GM19438 (cell line): Measurements from ENCODE around the gene DOCK2.

ENCODE experiments used
- ATAC-seq: cut with Tn5 transposase; IDR thresholded peaks from one replicate; pipeline ENCODE4 v1.9.1; 2021; ENCODE audit warnings: low read depth; ENCODE audit not compliant: unreplicated experiment

DOCK2 gene

GRCh38 chr5:169682026-169682425 is 45.0 kb downstream of the DOCK2 start:
- ATAC-seq, result no peak

GRCh38 chr5:169686137-169686536 is 49.1 kb downstream of the DOCK2 start:
- peak; percentile 65 for ATAC-seq

- no peak for ATAC-seq
These were observed 51.0 kb downstream of the DOCK2 start for GRCh38 chr5:169688106-169688505.

GRCh38 chr5:169691471-169691870 is 54.4 kb downstream of the DOCK2 start:
- ATAC-seq, result no peak

GRCh38 chr5:169694091-169694625 is 57.1 kb downstream of the DOCK2 start:
- ATAC-seq, result no peak

GRCh38 chr5:169695025-169695625 is 58.0 kb downstream of the DOCK2 start:
- no peak for ATAC-seq

- ATAC-seq, result no peak
These were observed 58.9 kb downstream of the DOCK2 start for GRCh38 chr5:169695919-169696490.

- ATAC-seq, result no peak
These were observed 59.8 kb downstream of the DOCK2 start for GRCh38 chr5:169696621-169697510.

GRCh38 chr5:169697511-169697890 is 60.4 kb downstream of the DOCK2 start:
- ATAC-seq, result no peak

- no peak for ATAC-seq
These were observed 60.9 kb downstream of the DOCK2 start for GRCh38 chr5:169697976-169698375.

GRCh38 chr5:169700611-169701010 is 63.5 kb downstream of the DOCK2 start:
- ATAC-seq, result no peak

- no peak for ATAC-seq
These were observed 64.9 kb downstream of the DOCK2 start for GRCh38 chr5:169701910-169702451.

- peak; percentile 74 for ATAC-seq
These were observed 65.8 kb downstream of the DOCK2 start for GRCh38 chr5:169702693-169703481.

GRCh38 chr5:169703813-169704212 is 66.7 kb downstream of the DOCK2 start:
- ATAC-seq, result no peak

GRCh38 chr5:169705322-169705721 is 68.2 kb downstream of the DOCK2 start:
- no peak for ATAC-seq

GRCh38 chr5:169706071-169706470 is 69.0 kb downstream of the DOCK2 start:
- ATAC-seq, result no peak

GRCh38 chr5:169706758-169707450 is 69.8 kb downstream of the DOCK2 start:
- no peak for ATAC-seq

- ATAC-seq, result no peak
These were observed 70.6 kb downstream of the DOCK2 start for GRCh38 chr5:169707686-169708085.

- ATAC-seq, result no peak
These were observed 73.6 kb downstream of the DOCK2 start for GRCh38 chr5:169710675-169711074.
